Nucleus accumbens (tissue), 56 donors: ENCODE measurements around the gene OR1F1.
"Not testable (repeated sequence)": the region's sequence is repeated elsewhere in the genome, so short reads cannot be mapped to it uniquely, and the experiment has no call there.

ENCODE experiments used
- DNase-seq, 56 donors: peaks; one replicate each; lab custom pipeline; 2025; lab: John Stamatoyannopoulos, UW

Gene OR1F1

DNA sequence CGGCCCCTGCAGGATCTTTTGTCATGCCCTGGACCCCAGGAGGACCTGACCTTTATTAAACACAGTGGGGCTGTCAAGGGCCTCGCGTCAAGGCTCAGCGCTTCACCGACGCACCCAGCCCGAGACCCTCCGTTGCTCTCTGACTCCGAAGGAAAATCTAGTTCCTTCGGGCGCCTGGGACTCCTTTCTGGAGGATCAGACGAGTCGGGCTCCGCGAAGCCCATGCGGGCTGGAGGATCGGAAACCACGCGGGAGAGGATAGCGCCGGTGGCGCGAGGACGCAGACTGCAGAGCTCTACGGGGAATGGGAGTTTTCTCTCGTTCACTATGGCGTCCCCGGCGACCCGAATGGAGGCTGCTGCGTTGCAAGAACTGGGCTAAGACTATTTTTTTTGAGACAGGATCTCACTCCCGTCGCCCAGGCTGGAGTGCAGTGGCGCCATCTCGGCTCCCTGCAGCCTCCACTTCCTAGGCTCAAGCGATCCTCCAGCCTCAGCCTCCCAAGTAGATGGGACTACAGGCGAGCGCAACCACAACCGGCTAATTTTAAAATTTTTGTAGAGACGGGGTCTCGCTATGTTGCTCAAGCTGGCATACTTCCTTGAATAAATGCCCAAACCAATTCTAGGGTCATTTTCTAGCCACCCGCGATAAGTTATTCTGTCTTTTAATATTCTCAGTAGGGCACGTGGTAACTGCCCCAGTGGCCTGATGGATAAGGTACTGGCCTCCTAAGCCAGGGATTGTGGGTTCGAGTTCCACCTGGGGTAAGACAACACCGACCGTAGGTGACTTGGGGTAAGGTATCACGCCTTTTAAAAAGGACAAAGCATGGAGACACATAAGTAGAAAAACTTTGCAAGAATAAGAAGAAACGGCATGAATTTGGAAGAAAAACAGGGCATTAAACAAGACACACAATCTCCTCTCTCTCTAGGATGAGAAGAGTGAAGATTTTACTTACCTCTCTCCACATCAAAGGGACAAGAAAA, 5.5 kb downstream of the OR1F1 start:
- no peak for DNase-seq

DNA sequence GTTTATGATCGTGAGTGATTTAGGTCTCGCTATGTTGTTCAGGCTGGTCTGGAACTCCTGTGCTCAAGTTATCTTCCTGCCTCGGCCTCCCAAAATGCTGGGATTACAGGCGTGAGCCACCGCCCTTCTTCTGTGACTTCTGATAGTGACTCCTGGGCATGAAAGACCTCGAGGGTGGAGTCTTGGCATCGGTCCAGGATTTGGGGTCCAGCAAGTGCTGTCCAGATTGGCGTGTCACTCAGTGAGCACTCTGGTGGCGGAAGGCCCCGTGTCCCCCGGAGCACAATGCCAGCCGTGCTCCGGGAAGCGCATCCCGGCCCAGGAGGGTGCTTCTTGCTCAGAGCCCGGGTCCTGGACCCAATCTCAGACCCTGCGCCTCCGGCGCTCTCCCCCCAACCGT, 6.8 kb downstream of the OR1F1 start:
- DNase-seq, result no peak

DNA sequence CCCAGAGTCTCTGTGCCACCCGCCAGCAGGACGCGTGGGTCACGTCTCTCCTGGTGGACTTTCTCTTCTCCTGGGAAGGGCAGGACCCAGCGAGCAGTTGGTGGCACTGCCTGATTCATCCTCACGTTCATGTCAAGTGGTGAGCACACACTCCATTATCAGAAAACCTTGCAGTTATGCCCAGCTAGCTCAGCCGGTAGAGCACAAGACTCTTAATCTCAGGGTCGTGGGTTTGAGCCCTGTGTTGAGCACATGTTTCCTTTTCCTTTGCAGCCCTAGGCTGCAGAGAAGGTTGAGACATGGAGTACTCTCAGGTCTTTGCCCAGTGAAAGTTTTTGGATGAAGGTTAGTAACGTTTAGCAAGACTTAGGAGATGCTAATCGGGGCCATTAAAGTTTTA, 8.0 kb downstream of the OR1F1 start:
- no peak for DNase-seq

DNA sequence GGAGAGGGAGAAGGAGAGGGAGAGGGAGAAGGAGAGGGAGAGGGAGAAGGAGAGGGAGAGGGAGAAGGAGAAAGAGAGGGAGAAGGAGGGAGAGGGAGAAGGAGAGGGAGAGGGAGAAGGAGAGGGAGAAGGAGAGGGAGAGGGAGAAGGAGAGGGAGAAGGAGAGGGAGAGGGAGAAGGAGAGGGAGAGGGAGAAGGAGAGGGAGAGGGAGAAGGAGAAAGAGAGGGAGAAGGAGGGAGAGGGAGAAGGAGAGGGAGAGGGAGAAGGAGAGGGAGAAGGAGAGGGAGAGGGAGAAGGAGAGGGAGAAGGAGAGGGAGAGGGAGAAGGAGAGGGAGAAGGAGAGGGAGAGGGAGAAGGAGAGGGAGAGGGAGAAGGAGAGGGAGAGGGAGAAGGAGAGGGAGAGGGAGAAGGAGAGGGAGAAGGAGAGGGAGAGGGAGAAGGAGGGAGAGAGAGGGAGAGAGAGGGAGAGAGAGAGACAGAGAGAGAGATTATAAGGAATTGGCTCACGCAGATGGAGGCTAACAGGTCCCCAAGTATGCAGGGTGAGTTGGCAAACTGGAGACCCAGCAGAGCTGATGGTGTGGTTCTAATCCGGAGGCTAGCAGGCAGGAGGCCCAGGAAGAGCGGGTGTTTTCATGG, 9.8 kb downstream of the OR1F1 start:
- not testable (repeated sequence) for DNase-seq

DNA sequence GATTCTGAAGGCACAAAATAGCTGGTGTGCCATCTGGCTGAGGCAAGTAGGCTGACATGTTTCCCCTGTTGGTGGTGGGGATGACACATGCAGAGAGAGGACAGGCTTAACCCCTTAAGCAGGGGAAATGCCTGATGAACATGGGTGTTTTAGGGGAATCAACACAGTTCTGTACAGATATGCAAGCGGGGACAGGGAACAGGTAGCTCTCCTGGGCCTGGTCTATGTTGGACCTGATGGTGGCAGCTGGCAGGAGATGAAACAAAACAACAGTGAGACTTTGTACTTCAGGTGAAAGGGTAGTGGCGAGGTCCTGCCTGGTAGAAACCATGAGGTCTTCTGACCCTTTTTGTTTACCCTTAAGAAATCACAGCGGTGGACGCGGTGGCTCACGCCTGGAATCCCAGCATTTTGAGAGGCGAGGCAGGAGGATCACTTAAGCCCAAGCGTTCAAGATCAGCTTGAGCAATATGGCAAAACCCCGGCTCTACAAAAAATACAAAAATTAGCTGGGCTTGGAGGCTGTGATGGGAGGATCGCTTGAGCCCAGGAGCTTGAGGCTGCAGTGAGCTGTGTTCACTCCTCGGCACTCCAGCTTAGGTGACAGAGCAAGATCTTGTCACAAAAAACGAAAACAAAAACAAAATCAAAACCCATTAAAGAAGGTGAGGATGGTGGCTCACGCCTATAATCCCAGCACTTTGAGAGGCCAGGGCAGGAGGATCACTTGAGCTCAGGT, 10.5 kb downstream of the OR1F1 start:
- DNase-seq, result no peak

DNA sequence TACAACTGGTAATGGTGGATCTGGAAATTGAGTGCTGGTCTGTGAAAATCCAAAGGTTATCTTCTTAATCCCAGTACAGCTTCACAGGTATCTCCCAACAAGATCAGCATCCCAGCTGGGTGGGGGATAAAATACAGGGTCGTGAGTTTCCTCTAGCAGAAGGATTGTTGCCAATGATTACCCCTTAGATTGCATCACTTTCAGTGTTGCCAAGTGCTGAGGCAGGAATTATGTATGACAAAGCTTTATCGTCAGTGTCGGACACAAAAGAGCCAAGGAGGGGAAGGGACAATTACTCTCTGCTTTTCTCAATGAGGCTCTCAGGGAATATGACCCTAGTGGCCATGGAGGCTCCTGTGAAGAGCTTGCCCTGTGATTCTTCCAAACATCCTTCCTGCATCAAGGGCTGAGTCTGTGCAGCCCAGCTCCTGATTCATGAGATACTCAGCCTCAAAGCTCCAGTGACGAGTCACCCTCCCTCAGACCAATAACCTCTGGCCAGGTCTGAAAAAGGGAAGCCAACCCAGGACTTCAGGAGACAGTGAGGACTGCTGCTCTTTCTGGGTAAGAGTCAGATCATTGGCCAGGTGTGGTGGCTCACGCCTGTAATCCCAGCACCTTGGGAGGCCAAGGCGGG, 15.0 kb downstream of the OR1F1 start:
- DNase-seq, result no peak

DNA sequence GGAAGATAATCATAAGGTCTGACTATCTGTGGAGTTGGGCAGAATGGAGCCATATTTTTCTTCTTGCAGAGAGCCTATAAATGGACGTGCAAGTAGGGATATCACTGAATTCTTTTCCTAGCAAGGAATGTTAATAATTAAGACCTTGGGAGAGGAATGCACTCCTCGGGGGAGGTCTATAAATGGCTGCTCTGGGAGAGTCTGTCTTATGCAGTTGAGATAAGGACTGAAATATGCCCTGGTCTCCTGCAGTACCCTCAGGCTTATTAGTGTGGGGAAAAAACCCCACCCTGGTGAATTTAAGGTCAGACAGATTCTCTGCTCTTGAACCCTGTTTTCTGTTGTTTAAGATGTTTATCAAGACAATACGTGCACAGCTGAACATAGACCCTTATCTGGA, 17.9 kb downstream of the OR1F1 start:
- not testable (repeated sequence) for DNase-seq

DNA sequence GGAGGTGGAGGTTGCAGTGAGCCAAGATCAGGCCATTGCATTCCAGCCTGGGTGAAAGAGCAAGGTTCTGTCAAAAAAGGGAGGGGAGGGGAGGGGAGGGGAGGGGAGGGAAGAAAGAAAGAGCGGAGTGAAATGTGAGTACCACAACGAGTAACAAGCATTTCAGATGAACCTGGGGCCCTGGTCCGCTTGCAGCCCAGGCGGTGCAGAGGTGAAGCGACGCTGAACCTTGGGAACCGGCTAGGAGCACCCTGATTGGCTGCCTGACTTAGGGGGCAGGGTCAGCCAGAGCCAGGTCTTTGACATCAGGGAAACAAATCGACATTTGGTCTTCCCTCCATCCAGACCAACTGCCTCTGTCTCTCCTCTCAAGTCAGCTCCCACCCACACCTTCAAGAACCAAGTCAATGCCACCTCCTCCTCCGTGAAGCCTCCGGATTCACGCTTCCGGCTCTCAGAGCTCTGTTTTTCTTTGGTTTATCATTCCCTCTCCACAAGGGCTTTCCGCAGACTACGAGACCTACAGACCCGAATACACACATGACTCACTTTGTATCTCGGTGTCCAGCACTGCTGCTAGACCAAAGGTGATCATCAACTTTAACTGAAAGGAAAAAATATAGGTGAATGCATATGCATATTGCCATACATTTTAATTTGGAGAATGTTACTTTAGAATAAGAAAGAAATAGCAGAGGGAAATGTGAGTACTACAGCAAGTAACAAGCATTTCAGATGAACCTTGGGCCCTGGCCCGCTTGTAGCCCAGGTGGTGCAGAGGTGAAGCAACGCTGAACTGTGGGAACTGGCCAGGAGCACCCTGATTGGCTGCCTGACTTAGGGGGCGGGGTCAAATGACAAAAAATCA, 19.3 kb downstream of the OR1F1 start:
- no peak for DNase-seq

DNA sequence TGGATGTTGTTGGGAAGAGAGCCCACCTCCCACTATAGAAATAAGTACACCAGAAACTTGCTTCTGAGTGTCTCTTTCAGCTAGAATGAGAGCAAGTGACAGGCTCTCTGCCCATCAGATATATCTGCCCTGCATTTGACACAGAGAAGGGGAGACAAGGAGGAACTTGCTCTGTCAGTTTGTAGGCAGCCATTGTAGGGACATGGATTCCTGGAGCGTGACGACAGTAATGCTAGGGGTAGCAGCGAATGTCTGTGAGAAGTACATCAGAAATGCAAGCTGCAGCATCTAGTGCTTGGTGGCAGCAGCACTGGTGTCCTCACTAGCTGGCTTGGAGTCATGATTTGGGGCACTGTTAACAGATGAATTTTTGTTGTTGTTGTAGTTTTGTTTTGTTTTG, 24.0 kb downstream of the OR1F1 start:
- DNase-seq, result no peak

DNA sequence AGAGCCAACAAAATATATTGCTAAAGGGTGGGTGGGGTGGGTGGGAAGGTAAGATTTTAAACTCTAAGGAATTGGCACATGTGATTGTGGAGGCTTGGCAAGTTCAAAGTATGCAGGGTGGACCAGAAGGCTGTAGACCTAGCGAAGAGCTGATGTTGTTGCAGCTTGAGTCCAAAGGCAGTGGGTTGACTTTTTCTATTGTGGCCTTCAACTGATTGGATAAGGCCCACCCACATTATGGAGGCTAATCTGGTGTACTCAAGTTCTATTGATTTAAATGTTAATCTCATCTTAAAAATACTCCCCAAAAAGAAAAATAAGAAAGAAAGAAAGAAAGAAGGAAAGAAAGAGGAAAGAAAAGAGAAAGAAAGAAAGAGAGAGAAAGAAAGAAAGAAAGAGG, 24.6 kb downstream of the OR1F1 start:
- DNase-seq, result no peak

DNA sequence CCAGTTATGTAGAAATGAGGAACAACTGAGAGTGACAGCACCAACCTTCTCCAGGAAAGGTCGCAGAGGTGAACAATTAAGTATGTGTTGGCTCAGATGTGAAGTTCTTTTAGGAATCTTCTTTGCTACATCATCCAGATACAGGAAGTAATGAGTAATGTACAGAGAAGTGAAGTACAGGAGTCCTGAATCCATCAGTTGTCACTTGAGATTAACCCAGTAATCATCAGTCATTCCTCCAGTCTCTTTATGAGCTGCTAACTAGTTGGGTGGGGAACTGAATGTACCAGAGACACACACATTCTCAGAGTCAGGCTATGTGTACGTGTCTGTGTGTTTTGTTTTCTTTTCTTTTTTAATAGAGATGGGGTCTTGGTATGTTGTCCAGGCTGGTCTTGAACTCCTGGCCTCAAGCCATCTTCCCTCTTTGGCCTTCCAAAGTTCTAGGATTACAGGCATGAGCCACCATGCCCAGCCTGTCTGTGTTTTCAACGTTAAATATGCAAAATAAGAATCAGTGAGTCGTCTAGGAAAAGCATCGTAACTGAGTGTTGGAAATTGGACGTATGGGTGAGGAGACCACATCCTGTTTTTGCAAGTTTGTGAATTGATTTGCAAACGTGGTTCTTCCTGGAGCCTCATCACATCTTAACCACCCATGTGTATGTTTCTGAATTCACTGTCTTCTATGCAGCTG, 27.0 kb downstream of the OR1F1 start:
- no peak for DNase-seq

DNA sequence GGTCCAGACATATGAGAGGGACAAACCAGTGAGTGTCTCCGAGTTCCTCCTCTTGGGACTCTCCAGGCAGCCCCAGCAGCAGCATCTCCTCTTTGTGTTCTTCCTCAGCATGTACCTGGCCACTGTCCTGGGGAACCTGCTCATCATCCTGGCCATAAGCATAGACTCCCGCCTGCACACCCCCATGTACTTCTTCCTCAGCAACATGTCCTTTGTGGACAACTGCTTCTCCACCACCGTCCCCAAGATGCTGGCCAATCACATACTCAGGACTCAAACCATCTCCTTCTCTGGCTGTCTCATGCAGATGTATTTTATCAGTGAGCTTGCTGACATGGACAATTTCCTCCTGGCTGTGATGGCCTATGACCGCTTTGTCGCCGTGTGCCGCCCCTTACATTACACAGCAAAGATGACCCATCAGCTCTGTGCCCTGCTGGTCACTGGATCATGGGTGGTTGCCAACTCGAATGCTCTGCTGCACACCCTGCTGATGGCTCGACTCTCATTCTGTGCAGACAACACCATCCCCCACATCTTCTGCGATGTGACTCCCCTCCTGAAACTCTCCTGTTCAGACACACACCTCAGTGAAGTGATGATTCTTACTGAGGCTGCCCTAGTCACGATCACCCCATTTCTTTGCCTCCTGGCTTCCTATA, 27.7 kb downstream of the OR1F1 start:
- DNase-seq, result no peak

DNA sequence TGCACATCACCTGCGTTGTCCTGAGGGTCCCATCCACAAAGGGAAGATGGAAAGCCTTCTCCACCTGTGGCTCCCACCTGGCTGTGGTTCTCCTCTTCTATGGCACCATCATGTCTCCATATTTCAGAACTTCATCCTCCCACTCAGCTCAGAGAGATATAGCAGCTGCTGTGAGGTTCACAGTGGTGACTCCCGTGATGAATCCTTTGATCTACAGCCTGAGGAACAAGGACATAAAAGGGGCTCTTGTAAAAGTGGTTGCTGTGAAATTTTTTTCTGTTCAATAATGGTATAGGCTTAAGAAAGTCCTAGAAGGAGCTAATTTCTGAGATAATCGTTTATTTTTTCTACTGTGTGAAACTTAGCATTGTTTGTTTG, 28.2 kb downstream of the OR1F1 start:
- DNase-seq, result no peak

DNA sequence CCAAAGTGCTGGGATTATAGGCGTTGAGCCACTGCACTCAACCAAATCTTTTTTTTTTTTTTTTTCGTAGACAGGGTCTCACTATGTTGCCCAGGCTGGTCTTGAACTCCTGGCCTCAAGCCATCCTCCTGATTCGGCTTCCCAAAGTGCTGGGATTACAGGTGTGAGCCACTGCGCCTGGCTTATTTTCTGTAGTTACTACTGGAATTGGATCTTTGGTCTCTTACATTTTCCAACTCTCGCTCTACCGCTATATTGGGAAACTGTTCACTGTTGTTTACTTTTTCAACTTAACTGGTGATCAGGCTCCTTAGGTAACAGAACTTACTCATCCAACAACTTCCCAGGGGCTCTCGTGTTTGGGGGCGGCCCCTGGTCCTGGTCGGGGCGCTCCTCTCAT, 32.8 kb downstream of the OR1F1 start:
- DNase-seq, result no peak

DNA sequence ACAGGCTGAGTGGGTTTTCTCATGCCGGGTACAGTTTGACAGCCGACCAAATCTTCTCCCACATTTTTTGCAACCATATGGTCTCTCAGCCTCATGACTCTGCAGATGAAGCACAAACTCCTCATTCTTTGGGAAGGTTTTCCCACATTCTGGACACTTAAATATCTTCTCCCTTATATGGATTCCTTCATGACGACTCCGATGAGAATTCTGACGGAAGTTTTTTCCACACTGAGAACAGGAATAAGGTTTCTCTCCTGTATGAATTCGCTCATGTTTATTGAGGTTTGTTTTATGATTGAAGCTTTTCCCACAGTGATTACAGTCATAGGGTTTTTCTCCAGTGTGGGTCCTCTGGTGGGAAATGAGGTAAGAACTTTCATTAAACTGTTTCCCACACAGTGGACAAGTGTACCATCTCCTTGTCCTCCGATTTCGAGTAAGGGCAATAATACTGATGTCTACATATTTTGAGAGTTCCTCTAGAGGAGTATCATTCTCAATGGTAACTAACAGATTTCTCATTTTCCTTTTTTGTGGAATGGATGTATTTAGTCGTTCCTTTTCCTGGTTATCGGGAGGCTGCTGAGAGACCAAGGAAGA, 36.0 kb downstream of the OR1F1 start:
- no peak for DNase-seq

DNA sequence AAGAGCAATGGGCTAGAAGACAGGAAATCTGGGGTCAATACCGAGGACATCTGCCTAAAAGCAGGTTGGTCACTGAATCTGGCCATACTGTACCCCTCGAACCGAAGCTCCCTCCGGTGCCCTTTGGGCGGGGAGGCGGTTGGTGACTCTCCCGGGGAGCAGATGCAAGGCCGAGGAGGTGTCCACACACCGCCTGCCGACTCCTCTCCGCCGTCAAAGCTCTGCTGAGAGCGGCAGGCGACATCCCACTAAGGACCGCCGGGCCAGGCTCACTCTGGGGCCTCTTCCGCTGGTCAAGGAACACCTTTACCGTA, 46.5 kb downstream of the OR1F1 start:
- DNase-seq, result no peak

DNA sequence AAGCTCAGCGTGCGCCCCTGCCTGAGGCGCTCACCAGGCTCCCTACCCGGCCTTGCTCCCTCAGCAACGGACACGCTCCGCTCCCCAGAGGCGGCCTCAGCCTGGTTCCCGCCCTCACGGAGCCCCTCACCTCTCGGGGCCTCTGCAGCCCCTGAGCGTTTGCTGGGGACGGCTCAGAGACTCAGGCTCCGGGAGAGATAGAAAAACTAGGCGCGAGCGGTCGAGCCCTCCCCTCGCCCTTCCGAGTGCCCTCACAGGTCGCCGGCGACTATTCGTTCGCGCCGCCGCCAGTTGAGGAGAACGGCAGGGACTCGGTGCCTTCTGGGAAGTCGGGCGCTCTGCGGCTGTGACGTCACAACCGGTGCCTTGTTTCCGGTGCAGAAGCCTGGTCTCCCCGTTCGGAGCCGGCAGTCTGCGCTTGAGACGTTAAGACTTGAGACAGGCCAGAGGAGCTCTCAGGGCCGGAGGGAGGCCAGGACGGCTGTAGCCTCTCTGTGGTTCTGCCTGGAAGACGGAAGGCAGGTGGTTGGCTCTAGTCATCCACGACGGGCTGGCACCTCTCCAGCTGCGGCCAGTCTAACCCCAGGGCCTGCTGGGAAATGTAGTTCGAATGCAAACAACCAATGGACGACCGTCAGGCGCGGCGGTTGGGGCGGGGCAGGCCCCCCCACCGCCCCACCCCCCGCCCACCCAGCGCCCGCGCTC, 47.0 kb downstream of the OR1F1 start, which contains the start of gene ZNF200:
ZNF200 (minus strand) TSS at position 302 of the 705 bp plus-strand sequence. CDS start 1,403 bp downstream, outside the sequence.
- peak; percentile 49 to 98 (median 92) for DNase-seq
